OCI-LY1 (cell line): ENCODE results near the gene DCLK1.

Experiments used
- H2AFZ ChIP-seq: fragments of 200-600 bp; sonication (generic), shearing (Covaris generic); 2 replicates; pipeline ENCODE4 v1.6.0; 2014; ENCODE audit warnings: antibody characterized with exemption, mild to moderate bottlenecking, low read length
- H3F3A ChIP-seq: fragments of 200-600 bp; sonication (generic), shearing (Covaris generic); 2 replicates; pipeline ENCODE4 v1.6.0; 2014; ENCODE audit warnings: mild to moderate bottlenecking, antibody characterized with exemption, low read length, moderate library complexity; ENCODE audit not compliant: insufficient read depth
- H3K27ac ChIP-seq: fragments of 200-600 bp; sonication (generic); 2 replicates; pipeline ENCODE4 v1.5.1; 2014; ENCODE audit warnings: low read length, mixed run types, mild to moderate bottlenecking, low read depth; ENCODE audit not compliant: poor library complexity, severe bottlenecking
- H3K27me3 ChIP-seq: fragments of 200-600 bp; sonication (generic); 2 replicates; pipeline ENCODE4 v1.6.0; 2014; ENCODE audit warnings: antibody characterized with exemption, mild to moderate bottlenecking, low read length, moderate library complexity; ENCODE audit not compliant: insufficient read depth
- H3K36me3 ChIP-seq: fragments of 200-600 bp; sonication (generic); 2 replicates; pipeline ENCODE4 v1.6.1; 2014; ENCODE audit warnings: mild to moderate bottlenecking, antibody characterized with exemption, low read length, moderate library complexity, mixed read lengths; ENCODE audit not compliant: insufficient read depth
- H3K4me1 ChIP-seq: fragments of 200-600 bp; sonication (generic); 2 replicates; pipeline ENCODE4 v1.5.1; 2014; ENCODE audit warnings: mild to moderate bottlenecking, low read length, moderate library complexity; ENCODE audit not compliant: insufficient read depth, severe bottlenecking
- H3K4me2 ChIP-seq: fragments of 200-600 bp; sonication (generic), shearing (Covaris generic); 2 replicates; pipeline ENCODE4 v1.6.1; 2014; ENCODE audit warnings: low read length
- H3K4me3 ChIP-seq: fragments of 200-600 bp; sonication (generic); 2 replicates; pipeline ENCODE4 v1.5.1; 2014; ENCODE audit warnings: low read length, low read depth, mild to moderate bottlenecking, mixed read lengths; ENCODE audit not compliant: poor library complexity, severe bottlenecking
- H3K79me2 ChIP-seq: fragments of 200-600 bp; shearing (Covaris generic); 2 replicates; pipeline ENCODE4 v1.6.1; 2016; ENCODE audit warnings: mixed run types, low read length, mixed read lengths; ENCODE audit not compliant: insufficient read depth
- H3K9ac ChIP-seq: fragments of 200-600 bp; sonication (generic), shearing (Covaris generic); 2 replicates; pipeline ENCODE4 v1.6.1; 2014; ENCODE audit warnings: mild to moderate bottlenecking, low read length, mixed read lengths
- H3K9me2 ChIP-seq: fragments of 200-600 bp; sonication (generic), shearing (Covaris generic); 2 replicates; pipeline ENCODE4 v1.6.1; 2014; ENCODE audit warnings: low read depth, mild to moderate bottlenecking, low read length, mixed read lengths
- H3K9me3 ChIP-seq: fragments of 200-600 bp; shearing (Covaris generic); 2 replicates; pipeline ENCODE4 v1.6.1; 2014; ENCODE audit warnings: low read length, mixed read lengths
- H4K20me1 ChIP-seq: fragments of 200-600 bp; sonication (generic), shearing (Covaris generic); 2 replicates; pipeline ENCODE4 v1.6.0; 2016; ENCODE audit warnings: mild to moderate bottlenecking, low read length; ENCODE audit not compliant: insufficient read depth
- EZH2 ChIP-seq: fragments of 200-600 bp; sonication (generic), shearing (Covaris generic); IDR thresholded peaks from 2 replicates; pipeline ENCODE4 v1.8.0; 2017; ENCODE audit warnings: borderline replicate concordance, mixed run types, mild to moderate bottlenecking, antibody characterized with exemption, low read length, moderate library complexity, mixed read lengths
- TF ChIP-seq, protein P1 (sequence below): fragments of 200-600 bp; sonication (generic), shearing (Covaris generic); IDR thresholded peaks from 2 replicates; pipeline ENCODE4 v1.5.1; 2017; ENCODE audit warnings: mild to moderate bottlenecking, antibody characterized with exemption, low read length, moderate library complexity, mixed read lengths

The DCLK1 gene

DNA sequence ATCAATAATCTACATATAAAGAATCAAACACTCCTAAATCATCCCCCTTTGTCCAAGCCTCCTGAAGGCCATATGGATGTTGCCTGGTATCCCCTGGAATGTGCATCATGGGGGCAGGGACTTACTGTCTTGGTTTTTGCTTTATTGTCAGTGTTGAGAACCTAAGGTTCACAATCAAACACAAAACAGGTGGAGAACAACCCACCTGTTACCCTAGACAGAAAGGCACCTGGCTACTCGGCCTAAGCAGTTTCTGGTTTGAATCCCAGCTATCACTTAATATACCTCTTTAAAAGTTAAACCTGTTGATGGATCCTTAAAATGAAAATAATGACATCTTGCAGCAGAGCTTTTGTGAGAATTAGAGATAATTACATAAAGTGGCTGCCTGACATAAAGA is 68.9 kb downstream of the DCLK1 start:
- no peak overlapping the region for H3K4me2 ChIP-seq
- TF ChIP-seq, protein P1, sequence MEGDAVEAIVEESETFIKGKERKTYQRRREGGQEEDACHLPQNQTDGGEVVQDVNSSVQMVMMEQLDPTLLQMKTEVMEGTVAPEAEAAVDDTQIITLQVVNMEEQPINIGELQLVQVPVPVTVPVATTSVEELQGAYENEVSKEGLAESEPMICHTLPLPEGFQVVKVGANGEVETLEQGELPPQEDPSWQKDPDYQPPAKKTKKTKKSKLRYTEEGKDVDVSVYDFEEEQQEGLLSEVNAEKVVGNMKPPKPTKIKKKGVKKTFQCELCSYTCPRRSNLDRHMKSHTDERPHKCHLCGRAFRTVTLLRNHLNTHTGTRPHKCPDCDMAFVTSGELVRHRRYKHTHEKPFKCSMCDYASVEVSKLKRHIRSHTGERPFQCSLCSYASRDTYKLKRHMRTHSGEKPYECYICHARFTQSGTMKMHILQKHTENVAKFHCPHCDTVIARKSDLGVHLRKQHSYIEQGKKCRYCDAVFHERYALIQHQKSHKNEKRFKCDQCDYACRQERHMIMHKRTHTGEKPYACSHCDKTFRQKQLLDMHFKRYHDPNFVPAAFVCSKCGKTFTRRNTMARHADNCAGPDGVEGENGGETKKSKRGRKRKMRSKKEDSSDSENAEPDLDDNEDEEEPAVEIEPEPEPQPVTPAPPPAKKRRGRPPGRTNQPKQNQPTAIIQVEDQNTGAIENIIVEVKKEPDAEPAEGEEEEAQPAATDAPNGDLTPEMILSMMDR = no peak
- no peak for TF ChIP-seq EZH2
- no peak overlapping the region for H3K4me3 ChIP-seq
- no peaks in the 10 kb centered on the region for H4K20me1 ChIP-seq
- H3K27ac ChIP-seq = no peak overlapping the region
- H3K4me1 ChIP-seq = no peaks in the 10 kb centered on the region
- H3K36me3 ChIP-seq = no peaks in the 10 kb centered on the region
- no peak overlapping the region for H2AFZ ChIP-seq
- no peaks in the 10 kb centered on the region for H3K79me2 ChIP-seq
- H3K27me3 ChIP-seq = no peaks in the 10 kb centered on the region
- H3K9me3 ChIP-seq = no peaks in the 10 kb centered on the region
- H3K9ac ChIP-seq = no peak overlapping the region
- H3F3A ChIP-seq = no peaks in the 10 kb centered on the region
- no peaks in the 10 kb centered on the region for H3K9me2 ChIP-seq

DNA sequence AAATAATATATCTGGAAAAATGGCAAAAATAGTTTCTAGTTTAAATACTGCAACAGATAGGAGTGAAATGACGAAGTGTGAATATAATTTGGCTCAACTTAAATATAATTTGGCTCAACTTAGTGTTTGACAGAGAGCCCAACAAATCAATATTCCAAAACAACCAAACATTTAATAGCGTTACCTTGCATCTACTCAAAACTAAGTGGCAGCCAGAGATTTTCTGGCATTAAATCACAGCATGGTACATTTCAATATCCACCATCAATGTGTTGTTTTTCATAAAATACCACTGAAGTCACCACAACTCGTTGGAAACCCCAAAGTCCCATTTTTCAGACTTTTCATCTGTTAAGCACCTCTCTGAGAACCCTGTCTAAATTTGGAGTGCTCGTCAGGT is 69.6 kb downstream of the DCLK1 start:
- Histone ChIP-seq H3K9ac (no peak overlapping the region), H3K4me1 (no peaks in the 10 kb centered on the region), H3K36me3 (no peaks in the 10 kb centered on the region), H4K20me1 (no peaks in the 10 kb centered on the region), H3F3A (no peaks in the 10 kb centered on the region), H3K4me2 (no peak overlapping the region), H3K9me3 (no peaks in the 10 kb centered on the region), H3K9me2 (no peaks in the 10 kb centered on the region), H3K4me3 (no peak overlapping the region), H3K27me3 (no peaks in the 10 kb centered on the region), H3K27ac (no peak overlapping the region), H2AFZ (no peak overlapping the region), H3K79me2 (no peaks in the 10 kb centered on the region)
- no peak for TF ChIP-seq EZH2
- TF ChIP-seq, protein P1 = no peak

DNA sequence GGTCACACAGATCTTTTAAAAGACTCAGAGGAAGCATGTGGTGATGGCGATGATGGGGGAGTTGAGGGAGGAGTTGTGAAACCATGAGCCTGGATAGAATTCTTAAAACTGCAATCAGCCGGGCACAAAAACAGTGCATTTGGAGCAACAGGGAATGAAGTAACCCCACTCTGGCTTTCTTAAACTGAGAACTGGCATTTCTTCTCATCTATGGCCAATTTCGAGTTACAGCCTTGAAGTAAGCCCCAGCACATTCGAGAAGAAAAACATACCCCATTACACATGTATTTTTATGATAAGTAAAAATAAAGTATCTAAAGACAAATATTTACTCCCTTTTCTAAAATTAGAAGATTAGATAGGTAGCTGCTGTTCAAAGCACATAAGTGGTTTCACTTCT is 70.1 kb downstream of the DCLK1 start:
- no peak overlapping the region for H3K27ac ChIP-seq
- no peaks in the 10 kb centered on the region for H3K36me3 ChIP-seq
- no peak overlapping the region for H2AFZ ChIP-seq
- H3K4me1 ChIP-seq = no peaks in the 10 kb centered on the region
- H4K20me1 ChIP-seq = no peaks in the 10 kb centered on the region
- H3K4me3 ChIP-seq = no peak overlapping the region
- H3F3A ChIP-seq = no peaks in the 10 kb centered on the region
- H3K27me3 ChIP-seq = no peaks in the 10 kb centered on the region
- H3K4me2 ChIP-seq = no peak overlapping the region
- no peaks in the 10 kb centered on the region for H3K9me2 ChIP-seq
- no peaks in the 10 kb centered on the region for H3K9me3 ChIP-seq
- no peak for TF ChIP-seq EZH2
- TF ChIP-seq, protein P1 = no peak
- no peak overlapping the region for H3K9ac ChIP-seq
- no peaks in the 10 kb centered on the region for H3K79me2 ChIP-seq
